GM19395 (cell line): ENCODE measurements around the gene APOL1.
"Not testable (repeated sequence)": the region's sequence is repeated elsewhere in the genome, so short reads cannot be mapped to it uniquely, and the experiment has no call there.

Experiments used
- ATAC-seq: cut with Tn5 transposase; IDR thresholded peaks from one replicate; pipeline ENCODE4 v1.9.1; 2021; ENCODE audit warnings: mild to moderate bottlenecking, moderate library complexity; ENCODE audit not compliant: unreplicated experiment

Gene APOL1

GRCh38 chr22:36244522-36245391, 8.2 kb upstream of the APOL1 start:
- ATAC-seq: no peak

DNA sequence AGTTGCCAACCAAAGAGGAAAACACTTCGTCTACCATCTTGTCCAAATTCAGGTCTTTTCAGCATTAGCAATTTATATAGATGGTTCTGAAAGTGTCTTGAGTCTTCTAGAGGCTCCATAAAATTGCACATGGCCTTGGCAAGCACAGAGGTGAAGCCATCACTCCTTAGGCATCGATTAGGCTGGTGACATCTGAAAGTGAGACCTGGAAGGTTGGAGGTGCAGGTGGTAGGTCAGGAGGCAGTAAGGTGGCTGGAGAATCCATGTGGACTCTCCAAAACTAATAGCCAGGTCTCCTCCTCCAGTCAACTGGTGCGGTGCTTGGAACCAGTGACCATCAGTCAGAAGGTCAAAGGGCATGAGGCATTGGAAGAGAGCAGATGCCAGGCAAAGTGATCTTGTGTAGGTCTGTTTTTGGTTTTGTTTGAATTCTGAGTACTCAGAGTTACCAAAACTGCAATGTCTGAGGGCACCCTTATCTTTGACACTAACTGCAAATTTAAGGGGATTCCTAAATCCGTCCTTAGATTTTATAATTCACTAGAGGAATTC, 7.1 kb upstream of the APOL1 start:
- ATAC-seq: no peak

DNA sequence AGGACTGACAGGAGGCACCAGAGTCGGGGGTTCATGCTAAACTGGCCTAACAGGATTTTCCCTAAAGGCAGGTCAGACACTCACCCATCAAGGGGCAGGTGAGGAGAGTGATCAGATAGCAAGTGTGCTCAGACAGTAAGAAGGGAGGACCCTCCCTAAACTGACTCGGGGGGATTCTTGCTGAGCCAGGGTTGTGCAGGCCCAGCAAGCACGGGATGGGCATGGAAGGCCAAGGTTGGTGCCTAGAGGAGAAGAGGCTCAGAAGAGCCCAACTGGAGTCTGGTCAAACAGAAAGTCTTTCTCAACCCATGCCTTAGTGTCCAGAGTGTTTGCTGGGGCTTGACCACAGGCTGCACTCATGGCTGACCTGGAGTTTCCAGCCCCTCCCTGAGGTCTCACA, 6.2 kb upstream of the APOL1 start:
- no peak for ATAC-seq

DNA sequence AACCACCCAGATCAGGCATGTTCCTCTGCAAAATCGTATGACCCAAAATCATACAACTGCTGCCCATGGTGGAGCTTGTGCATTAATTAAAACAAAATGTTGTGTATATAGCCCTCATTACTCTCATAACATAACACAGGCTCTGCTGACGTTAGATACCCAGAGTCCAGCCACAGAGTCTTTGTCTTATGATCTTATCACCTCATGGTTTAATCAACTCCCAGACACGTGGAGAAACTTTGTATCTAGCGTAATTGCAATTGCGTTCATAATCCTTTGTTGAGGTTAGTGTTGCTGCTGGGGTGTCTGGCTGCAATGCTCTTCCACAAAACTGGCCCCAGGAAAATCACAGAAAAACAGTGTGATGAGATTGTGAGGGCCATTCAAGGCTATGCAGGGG, 5.0 kb upstream of the APOL1 start:
- no peak for ATAC-seq

DNA sequence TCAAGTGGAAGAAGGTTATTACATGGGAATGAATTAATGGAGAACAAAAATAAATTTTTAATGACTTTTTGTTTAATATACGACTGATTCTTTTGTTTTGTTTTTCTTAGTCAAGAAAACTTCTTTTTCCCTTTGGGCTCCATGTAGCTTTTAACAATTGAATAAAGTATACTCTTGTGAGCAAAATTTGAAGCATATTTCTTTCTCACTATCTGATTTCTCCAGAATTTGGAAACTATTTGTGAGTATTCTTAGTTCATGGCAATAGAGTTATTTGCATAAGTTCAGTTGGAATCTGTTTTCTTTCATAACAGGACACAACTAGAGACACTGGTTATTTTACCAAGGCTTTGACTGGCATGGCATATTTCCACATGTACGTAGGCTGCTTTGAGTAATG, 3.8 kb upstream of the APOL1 start:
- ATAC-seq: no peak

DNA sequence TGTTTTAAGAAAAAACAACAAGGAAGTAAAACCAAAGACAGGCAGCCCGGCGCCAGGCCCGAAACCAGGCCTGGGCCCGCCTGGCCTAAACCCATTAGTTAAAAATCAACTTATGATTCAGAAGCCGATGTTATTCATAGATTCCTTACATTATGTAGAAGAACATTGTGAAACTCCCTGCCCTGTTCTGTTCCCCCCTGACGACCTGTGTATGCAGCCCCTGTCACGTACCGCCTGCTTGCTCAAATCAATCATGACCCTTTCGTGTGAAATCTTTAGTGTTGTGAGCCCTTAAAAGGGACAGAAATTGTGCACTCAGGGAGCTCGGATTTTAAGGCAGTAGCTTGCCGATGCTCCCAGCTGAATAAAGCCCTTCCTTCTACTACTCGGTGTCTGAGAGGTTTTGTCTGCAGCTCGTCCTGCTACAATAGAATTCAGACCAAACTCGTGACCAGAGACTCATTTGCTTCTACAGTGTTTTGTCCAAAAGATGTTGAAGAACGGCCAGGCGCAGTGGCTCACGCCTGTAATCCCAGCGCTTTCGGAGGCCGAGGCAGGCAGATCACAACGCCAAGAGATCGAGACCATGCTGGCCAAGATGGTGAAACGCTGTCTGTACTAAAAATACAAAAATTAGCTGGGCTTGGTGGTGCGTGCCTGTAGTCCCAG, 2.5 kb upstream of the APOL1 start:
- ATAC-seq: not testable (repeated sequence)

GRCh38 chr22:36251979-36252608, 839 bp upstream of the APOL1 start:
- not testable (repeated sequence) for ATAC-seq

GRCh38 chr22:36253523-36254490, 874 bp downstream of the APOL1 start:
- ATAC-seq: no peak

DNA sequence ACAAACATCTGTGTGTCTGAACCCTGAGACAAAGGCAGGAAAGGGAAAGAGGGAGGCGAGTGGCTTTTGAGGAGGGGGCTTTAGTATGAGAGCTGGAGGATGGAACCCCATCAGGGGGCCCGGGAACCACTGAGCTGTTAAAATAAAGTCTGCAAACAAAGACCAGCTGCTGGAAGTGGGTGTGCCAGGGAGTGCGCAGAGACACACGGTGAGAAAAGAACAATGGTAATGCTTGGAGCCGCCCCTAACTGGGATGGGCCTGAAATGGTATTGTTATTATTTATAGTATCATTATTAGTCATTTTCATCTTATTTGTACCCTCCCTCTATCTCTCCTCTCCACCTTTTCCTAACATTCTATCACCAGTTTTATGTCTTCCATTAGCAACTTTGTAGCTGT, 2.6 kb downstream of the APOL1 start:
- ATAC-seq: not testable (repeated sequence)

- no peak for ATAC-seq
Observed at GRCh38 chr22:36256478-36256877, 3.5 kb downstream of the APOL1 start.

GRCh38 chr22:36257308-36257707, 4.4 kb downstream of the APOL1 start:
- no peak for ATAC-seq

GRCh38 chr22:36257948-36258670, 5.2 kb downstream of the APOL1 start:
- ATAC-seq: no peak

GRCh38 chr22:36258701-36259614, 6.0 kb downstream of the APOL1 start:
- no peak for ATAC-seq

- ATAC-seq: no peak
Observed at GRCh38 chr22:36259615-36260300, 6.8 kb downstream of the APOL1 start.

- not testable (repeated sequence) for ATAC-seq
Observed at GRCh38 chr22:36261675-36262074, 8.7 kb downstream of the APOL1 start.

DNA sequence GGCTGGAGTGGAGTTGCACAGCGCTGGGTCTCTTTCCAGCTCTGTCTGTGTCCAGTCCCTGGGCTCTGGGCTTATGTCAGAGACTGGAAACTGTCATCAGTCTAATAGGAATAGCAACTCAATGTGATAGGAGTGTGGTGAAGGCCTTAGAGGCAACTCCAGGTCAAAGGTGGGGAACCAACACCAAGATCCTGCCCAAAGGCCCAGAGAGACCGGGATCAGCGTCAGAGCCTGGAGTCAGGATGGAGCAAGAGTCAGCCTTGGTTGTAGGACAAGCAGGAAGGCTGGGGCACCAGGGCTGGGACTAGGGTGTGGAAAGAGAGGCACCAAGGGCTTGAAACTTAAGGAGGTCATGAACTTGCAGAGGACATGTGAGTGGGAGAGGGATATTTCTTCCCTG, 9.4 kb downstream of the APOL1 start:
- not testable (repeated sequence) for ATAC-seq

DNA sequence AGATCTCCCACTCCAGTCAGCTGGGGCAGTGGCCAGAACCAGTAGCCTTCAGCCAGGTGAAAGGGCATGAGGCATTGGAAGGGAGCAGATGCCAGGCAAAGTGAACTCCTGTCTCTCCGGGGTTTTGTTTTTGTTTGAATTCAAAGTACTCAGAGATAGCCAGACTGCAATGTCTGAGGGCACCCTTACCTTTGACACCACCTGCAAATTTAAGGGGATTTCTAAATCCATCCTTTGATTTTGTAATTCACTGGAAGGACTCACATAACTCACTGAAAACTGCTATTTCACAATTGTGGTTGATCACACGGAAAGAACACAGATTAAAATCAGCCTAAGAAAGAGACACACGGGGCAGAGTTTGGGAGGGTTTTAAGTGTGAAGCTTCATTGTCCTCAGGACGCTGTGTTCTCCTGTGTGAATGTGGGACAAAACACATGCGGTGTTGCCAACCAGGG, 10.3 kb downstream of the APOL1 start:
- not testable (repeated sequence) for ATAC-seq
